Sciatic nerve (tissue), 2 donors: ENCODE data around the gene HRC. TPM values are rescaled to one million over a fixed set of nuclear protein-coding genes. Genes with fewer than 3 reads are reported as not detected.
A peak's percentile ranks its signal among the peaks of the same experiment; 100 is the strongest.
"Not testable (repeated sequence)": the region's sequence is repeated elsewhere in the genome, so short reads cannot be mapped to it uniquely, and the experiment has no call there.

Experiments
- ATAC-seq: fragments of 200-7000 bp; cut with Tn5 transposase; one replicate; pipeline ENCODE4 v1.9.1; 2020; ENCODE audit warnings: mild to moderate bottlenecking, moderate library complexity
- DNase-seq: peaks from one replicate; pipeline ENCODE4 v3.0.0-alpha.2; 2020; ENCODE audit warnings: low spot score
- intact Hi-C: fragments of 100-400 bp; cut with DNase I; formaldehyde crosslinking; loops from one replicate; pipeline ENCODE4 v1.14.2; 2022
- total RNA-seq: library from RNA; stranded (reverse); fragmentation: NEBNext Ultra II Directional; extraction: Animal tissue kit (Norgen Biotek cat#: 25700); gene quantifications from one replicate; pipeline ENCODE4 v1.2.1, GENCODE V29; 2021
- donor health status: DM: no; HTN: no; CAD: no.
- donor health status: DM: no; HTN: no; CAD: no.

HRC gene, protein sequence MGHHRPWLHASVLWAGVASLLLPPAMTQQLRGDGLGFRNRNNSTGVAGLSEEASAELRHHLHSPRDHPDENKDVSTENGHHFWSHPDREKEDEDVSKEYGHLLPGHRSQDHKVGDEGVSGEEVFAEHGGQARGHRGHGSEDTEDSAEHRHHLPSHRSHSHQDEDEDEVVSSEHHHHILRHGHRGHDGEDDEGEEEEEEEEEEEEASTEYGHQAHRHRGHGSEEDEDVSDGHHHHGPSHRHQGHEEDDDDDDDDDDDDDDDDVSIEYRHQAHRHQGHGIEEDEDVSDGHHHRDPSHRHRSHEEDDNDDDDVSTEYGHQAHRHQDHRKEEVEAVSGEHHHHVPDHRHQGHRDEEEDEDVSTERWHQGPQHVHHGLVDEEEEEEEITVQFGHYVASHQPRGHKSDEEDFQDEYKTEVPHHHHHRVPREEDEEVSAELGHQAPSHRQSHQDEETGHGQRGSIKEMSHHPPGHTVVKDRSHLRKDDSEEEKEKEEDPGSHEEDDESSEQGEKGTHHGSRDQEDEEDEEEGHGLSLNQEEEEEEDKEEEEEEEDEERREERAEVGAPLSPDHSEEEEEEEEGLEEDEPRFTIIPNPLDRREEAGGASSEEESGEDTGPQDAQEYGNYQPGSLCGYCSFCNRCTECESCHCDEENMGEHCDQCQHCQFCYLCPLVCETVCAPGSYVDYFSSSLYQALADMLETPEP
- total RNA-seq: 5.1 TPM

DNA sequence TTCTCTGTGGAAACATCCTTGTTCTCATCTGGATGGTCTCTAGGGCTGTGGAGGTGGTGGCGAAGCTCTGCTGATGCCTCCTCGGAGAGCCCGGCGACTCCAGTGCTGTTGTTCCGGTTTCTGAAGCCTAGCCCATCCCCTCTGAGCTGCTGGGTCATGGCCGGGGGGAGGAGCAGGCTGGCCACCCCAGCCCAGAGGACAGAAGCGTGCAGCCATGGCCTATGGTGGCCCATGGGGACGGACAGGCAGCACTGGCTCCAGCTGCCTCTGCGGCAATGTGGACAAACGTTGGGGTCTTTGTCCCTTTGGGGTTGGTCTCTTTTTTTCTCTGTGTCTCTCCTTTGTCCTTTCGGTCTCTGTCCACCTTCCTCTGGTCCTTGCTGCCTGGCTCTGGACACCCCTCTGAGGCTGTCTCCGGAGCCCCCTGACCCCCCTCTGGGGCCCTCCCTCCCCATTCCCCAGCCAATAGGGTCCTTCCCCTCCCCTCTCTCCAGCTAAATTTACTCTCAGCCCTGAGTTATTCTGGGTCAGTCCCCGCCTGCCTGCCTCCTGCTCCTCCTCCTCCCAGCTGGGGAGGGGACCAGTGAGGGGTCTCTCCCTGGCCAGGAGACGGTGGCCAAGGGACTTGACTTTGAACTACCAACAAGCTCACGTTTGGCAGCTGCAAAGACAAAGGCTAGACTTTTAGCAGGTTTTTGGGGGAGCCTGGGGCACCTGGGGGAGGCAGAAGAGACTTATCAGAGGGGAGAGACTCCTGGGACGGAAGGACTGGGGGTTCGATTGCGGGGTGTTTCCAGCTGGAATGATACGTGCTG, at the start of gene HRC:
Gene HRC, minus strand, starts transcription at position 392 of the 815 bp plus-strand sequence. Its CDS starts 159 bp downstream, at position 233.
- ATAC-seq (no peak), DNase-seq (no peak)
- intact Hi-C loops: no loop called here

DNA sequence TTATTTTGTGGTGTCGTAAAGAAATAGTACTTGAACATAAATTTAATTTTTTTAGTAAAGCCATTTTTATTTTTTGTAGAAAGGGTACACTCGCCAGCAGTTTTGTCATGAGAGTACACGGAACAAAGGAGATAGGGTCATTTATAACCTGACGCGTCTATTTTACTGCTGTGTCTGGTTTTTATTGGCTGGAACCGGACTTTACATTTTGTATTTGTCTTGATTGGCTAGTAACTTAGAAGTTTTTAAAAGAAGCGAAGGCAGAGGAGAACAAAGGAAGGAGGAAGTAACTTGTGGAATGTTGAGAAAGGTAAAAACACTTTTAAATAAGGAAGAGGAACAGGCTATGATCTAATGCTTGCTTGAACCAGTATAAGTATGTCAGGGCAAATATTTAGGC, 45.8 kb upstream of the HRC start:
- no peak for DNase-seq
- ATAC-seq: no peak
- intact Hi-C loops: no loop called here

DNA sequence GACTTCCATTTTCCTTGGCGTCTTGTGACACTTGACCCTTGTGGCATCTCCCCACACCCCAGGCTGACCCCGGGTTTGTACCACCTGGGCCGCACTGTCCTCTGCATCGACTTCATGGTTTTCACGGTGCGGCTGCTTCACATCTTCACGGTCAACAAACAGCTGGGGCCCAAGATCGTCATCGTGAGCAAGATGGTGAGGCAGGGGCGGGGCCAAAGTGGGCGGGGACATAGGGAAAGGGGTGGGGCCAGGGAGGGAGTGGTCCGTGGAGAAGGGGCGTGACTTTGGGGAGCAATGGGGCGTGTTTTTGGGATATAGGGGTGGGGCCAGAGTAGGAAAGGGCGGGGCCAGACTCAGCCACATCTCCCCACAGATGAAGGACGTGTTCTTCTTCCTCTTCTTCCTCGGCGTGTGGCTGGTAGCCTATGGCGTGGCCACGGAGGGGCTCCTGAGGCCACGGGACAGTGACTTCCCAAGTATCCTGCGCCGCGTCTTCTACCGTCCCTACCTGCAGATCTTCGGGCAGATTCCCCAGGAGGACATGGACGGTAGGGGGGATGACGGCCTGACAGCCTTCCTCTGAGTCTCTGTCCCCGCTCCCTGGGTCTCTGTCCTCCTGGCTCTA, 45.2 kb upstream of the HRC start:
- intact Hi-C loops: no loop called here
- ATAC-seq (peak; percentile 30), DNase-seq (no peak)

DNA sequence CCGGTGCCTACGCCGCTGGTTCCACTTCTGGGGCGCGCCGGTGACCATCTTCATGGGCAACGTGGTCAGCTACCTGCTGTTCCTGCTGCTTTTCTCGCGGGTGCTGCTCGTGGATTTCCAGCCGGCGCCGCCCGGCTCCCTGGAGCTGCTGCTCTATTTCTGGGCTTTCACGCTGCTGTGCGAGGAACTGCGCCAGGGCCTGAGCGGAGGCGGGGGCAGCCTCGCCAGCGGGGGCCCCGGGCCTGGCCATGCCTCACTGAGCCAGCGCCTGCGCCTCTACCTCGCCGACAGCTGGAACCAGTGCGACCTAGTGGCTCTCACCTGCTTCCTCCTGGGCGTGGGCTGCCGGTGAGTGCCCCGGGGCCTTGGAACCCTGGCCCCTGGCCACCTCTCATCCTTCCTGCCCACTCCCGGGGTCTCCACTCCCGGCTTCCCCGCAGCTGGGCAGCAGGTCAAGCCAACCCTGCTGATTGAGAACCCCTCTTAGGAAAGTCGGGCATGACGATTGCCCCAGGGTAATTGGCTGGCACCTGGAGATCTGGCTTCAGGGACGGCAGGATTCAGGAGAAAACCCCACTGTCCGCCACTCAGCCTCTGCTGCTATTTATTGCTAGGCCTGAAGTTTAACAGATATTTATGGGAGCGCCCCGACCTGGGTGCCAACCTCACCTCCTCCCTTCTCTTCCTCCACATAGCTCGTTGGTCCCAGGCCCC, 41.5 kb upstream of the HRC start:
- ATAC-seq (no peak), DNase-seq (no peak)
- intact Hi-C loops: no loop called here

DNA sequence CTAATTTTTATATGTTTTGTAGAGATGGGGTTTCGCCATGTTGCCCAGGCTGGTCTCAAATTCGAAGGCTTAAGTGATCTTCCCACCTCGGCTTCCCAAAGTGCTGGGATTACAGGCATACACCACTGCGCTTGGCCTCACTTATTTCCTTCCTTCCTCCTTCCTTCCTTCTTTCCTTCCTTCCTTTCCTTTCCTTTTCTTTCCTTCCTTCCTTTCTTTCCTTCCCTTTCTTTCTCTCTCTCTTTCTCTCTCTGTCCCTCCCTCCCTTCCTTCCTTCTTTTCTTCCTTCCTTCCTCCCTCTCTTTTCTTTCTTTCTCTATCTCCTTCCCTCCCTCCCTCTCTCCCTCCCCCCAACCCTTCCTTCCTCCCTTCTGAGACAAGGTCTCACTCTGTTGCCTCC, 39.2 kb upstream of the HRC start:
- ATAC-seq: no peak
- intact Hi-C loops: no loop called here
- no peak for DNase-seq

DNA sequence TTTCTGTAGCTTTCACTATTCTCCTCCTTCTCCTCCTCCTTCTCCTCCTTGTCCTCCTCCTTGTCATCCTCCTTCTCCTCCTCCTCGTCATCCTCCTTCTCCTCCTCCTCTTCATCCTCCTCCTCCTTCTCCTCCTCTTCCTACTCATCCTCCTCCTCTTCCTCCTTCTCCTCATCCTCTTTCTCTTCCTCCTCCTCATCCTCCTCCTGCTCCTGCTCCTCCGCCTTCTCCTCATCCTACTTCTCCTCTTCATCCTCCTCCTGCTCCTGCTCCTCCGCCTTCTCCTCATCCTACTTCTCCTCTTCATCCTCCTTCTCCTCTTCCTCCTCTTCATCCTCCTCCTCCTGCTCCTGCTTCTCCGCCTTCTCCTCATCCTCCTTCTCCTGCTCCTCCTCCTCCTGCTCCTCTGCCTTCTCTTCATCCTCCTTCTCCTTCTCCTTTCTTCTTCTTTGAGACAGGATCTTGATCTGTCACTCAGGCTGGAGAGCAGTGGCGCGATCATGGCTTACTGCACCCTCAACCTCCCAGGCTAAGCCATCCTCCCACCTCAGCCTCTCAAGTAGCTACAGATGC, 38.7 kb upstream of the HRC start:
- DNase-seq (no peak), ATAC-seq (no peak)
- intact Hi-C loops: no loop called here

DNA sequence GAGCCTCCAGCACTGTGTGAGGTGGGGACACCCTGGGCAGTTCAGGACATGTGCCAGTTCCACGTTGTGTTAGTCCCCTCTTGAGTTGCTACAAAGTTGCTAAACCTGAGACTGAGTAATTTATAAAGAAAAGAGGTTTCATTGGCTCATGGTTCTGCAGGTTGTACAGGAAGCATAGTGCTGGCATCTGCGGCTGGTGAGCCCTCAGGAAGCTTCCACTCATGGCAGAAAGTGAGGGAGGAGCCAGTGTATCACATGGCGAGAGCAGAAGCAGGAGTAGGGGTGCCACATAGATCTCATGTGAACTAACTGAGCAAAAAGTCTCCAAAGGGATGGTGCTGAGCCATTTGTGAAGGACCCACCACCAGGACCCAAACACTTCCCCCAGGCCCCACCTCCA, 35.6 kb upstream of the HRC start:
- no peak for DNase-seq
- intact Hi-C loops: no loop called here
- ATAC-seq: no peak

DNA sequence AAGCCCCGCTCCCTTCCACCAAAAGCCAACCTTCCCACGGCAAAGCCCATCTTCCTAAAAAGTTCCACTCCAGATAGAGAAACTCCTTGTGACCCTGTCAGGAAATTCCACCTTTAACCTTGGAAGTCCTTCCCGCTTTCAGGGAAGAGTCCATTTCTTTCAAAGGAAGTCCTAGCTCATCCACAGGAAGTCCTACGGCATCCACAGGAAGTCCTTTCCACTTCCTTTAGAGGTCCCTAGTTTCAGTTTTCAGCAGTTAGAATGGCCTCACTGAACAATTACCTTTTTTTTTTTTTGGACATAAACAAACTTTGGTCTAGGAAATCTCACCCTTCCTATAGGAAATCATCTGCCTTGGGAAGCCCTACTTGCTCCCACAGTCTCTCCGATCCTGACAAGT, 34.1 kb upstream of the HRC start:
- intact Hi-C loops: no loop called here
- DNase-seq (no peak), ATAC-seq (no peak)

DNA sequence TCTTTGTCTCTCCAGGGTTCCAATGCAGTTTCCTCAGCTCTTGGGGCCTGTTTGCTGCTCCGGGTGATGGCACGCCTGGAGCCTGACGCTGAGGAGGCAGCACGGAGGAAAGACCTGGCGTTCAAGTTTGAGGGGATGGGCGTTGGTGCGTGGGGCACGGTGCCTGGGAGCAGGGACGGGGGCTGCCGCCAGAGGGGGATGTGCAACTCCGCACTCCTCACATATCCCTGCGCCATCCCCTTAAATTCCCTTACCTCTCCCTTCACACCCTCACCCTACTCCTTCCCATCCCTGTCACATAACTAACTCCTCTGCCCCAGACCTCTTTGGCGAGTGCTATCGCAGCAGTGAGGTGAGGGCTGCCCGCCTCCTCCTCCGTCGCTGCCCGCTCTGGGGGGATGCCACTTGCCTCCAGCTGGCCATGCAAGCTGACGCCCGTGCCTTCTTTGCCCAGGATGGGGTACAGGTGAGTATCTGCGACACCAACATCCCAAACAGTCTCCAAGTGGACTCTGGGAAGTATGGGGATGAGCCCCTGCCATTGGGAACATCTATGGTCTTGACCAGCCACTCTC, 33.5 kb upstream of the HRC start:
- ATAC-seq: no peak
- no peak for DNase-seq
- intact Hi-C loops: no loop called here

DNA sequence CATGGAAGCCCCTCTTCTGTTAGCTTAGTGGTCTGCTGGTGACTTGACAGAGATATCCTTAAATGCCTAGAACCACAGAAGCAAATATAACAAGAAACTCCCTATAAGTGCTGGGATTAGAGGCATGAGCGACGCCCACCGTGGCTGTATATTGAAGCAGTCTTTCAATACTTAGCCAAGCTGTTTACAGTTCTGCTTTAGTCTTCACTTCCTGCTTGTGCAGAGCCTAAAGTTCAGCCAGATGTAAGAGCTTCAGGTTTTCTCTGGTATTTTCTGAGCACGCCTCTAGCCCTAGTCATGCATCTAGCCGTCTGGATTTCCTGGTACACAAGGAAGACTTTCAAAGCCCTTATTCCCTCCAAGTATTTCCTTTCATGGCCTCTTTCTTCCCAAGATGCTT, 30.9 kb upstream of the HRC start:
- no peak for ATAC-seq
- intact Hi-C loops: no loop called here
- no peak for DNase-seq

DNA sequence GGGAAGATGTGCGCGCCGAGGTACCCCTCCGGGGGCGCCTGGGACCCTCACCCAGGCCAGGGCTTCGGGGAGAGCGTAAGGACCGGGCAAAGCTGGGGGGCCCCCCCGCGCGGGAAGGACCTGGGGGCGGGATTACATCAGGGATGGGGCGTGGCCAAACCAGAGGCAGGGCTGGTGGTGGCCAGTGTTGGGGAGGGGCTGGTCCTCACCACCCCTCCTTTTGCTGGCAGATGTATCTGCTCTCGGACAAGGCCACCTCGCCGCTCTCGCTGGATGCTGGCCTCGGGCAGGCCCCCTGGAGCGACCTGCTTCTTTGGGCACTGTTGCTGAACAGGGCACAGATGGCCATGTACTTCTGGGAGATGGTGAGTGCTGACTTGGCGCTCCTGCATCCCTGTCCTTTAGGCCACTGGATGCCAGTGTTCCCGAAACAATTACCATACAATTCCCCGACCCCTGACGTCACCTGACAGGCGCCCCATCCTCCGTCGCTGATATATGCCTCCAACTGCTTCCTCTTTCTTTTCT, 27.7 kb upstream of the HRC start:
- intact Hi-C loops: no loop called here
- ATAC-seq (no peak), DNase-seq (no peak)

DNA sequence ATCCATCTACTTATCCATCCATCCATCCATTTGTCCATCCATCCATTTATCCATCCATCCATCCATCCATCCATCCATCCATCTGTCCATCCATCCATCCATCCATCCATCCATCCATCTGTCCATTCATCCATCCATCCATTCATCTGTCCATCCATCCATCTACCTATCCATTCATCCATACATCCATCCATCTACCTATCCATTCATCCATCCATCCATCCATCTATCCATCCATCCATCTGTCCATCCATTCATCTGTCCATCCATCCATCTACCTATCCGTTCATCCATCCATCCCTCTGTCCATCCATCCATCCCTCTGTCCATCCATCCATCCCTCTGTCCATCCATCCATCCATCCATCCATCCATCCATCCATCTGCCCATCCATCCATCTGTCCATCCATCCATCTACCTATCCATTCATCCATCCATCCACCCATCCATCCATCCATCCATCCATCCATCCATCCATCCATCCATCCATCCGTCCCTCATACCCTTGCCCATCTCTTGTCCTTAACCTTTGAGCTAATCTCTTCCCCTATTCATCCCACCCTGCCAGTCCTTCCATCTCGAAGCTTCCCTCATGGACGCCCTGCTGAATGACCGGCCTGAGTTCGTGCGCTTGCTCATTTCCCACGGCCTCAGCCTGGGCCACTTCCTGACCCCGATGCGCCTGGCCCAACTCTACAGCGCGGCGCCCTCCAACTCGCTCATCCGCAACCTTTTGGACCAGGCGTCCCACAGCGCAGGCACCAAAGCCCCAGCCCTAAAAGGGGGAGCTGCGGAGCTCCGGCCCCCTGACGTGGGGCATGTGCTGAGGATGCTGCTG, 27.0 kb upstream of the HRC start:
- ATAC-seq, DNase-seq, intact Hi-C loops: not testable (repeated sequence)

DNA sequence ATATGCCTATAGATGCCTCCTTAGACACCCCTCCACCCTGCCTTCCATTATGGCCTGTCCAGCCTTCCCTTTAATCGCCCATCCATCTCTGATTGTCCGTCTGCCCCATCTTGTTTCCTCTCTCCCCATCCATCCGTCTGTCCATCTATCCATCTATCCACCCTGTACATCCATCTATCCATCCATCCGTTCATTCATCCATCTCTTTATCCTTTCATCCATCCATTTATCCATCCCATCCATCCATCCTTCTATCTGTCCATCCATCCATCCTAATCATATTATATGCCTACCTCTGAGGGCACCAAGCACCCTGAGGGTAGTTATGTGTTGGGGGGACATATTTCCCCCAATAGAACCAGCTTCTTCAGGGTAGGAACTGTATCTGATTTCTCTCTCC, 25.5 kb upstream of the HRC start:
- ATAC-seq (no peak), DNase-seq (no peak)
- intact Hi-C loops: no loop called here

DNA sequence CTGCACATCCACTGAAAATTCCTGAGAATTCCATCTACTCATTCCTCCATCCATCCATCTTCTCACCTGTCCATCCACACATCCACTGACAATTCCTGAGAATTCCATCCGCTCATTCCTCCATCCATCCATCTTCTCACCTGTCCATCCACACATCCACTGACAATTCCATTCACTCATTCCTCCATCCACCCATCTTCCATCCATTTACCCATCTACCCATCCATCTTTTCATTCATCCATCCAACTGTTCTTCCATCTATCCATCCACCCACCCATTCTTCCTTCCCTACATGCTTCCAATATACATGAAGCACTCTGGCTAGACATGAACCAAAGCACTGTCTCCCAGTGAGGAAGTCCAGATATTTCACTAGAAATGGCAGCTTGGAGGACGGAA, 18.0 kb upstream of the HRC start:
- intact Hi-C loops: no loop called here
- DNase-seq: no peak
- no peak for ATAC-seq

DNA sequence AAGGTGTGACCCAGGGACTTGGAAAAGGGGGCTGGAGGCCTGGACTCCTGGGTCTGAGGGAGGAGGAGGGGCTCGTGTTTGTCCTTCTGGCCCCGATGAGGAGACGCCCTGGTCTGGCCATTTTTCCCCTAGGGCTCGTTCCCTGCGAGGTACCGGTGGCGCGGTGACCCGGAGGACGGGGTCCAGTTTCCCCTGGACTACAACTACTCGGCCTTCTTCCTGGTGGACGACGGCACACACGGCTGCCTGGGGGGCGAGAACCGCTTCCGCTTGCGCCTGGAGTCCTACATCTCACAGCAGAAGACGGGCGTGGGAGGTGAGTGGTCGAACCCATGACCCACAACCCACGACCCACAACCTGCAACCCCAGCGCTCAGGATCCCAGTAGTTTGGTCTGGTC, 13.2 kb upstream of the HRC start:
- intact Hi-C loops: no loop called here
- no peak for DNase-seq
- ATAC-seq: no peak

DNA sequence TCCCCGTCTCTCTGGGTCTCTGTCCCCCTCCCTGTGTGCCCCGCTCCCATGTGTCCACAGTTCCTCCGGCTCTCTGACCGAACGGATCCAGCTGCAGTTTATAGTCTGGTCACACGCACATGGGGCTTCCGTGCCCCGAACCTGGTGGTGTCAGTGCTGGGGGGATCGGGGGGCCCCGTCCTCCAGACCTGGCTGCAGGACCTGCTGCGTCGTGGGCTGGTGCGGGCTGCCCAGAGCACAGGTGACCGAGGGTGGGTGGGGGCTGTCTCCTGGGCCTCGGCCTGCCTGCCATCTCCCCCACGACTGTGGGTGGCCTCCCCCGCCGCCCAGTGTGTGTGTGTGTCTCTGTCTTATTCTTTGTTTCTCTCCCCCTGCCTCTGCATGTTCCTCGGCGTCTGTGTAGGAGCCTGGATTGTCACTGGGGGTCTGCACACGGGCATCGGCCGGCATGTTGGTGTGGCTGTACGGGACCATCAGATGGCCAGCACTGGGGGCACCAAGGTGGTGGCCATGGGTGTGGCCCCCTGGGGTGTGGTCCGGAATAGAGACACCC, 12.7 kb upstream of the HRC start:
- ATAC-seq (no peak), DNase-seq (no peak)
- intact Hi-C loops: no loop called here

DNA sequence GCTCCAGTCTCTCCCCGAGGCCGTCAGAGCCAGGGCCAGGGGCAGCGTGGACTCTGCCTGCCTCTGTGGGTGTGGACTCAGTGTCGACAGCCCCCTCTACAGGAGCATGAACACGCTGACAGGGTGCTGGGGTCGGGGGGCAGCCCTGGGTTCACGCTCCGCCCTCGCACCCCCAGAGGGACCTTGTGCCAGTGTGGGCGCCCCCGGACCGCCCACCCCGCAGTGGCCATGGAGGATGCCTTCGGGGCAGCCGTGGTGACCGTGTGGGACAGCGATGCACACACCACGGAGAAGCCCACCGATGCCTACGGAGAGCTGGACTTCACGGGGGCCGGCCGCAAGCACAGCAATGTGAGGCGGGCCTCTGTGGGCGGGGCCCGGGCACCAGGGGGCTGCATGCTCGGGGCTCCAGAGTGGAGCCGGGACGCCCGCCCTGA, 10.7 kb upstream of the HRC start:
- DNase-seq (no peak), ATAC-seq (peak; percentile 26)
- intact Hi-C loops: no loop called here
